Epithelial cell of prostate (primary cell): ENCODE measurements around the gene HPSE2.

Experiments
- DNase-seq: peaks from one replicate; pipeline ENCODE4 v3.0.0-alpha.2; 2011; ENCODE audit warnings: low read depth, low spot score
- H3K27ac ChIP-seq: fragments of 450-650 bp; 2 replicates; pipeline ENCODE4 v1.5.1; 2017; ENCODE audit warnings: mild to moderate bottlenecking

Gene HPSE2

GRCh38 chr10:98425511-98426352 lies 809.9 kb downstream of the HPSE2 start:
- no peak overlapping the region for H3K27ac ChIP-seq
- DNase-seq = no peak

- no peak overlapping the region for H3K27ac ChIP-seq
- no peak for DNase-seq
Measured at GRCh38 chr10:98424295-98425254, 811.1 kb downstream of the HPSE2 start.

GRCh38 chr10:98423691-98424120 lies 811.9 kb downstream of the HPSE2 start:
- H3K27ac ChIP-seq = no peak overlapping the region
- no peak for DNase-seq

DNA sequence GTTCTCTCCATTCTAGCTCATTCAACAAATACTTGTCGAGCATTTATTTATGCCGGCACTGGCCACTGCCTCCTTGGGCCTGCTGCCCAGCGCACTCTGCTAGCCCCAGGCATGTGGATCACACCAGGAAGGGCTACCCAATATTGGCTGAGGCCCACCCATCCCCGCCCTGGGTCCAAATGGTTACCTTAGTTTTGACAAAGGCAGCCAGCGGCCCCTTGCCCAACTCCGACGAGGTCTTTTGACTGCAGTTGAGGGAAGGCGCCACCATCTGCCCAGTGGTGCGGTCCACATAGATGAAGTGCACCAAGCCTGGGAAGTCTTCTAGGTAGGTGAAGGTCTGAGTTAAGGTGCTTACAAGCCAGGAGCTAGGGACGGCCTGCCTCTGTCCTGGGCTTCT lies 813.5 kb downstream of the HPSE2 start:
- H3K27ac ChIP-seq = no peak overlapping the region
- no peak for DNase-seq

DNA sequence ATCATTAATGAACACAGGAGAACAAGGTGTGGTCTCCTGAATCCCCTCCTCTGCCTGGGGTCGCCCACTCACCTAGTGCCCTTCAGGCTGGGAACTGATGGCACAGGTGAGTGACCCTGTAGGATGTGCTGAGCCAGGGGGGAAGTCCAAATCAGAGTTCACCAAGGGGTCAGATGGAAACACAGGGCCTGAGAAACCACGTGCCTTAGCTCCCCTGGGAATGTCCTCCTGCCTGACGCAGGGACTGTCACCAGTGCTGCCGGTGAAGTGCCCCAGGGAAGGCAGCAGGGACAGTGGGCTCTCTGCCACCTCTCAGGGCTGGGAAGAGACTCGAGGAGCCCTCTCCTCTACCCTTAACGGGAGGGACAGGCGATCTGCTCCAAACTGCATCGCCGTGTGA lies 814.9 kb downstream of the HPSE2 start:
- DNase-seq = no peak
- no peak overlapping the region for H3K27ac ChIP-seq

DNA sequence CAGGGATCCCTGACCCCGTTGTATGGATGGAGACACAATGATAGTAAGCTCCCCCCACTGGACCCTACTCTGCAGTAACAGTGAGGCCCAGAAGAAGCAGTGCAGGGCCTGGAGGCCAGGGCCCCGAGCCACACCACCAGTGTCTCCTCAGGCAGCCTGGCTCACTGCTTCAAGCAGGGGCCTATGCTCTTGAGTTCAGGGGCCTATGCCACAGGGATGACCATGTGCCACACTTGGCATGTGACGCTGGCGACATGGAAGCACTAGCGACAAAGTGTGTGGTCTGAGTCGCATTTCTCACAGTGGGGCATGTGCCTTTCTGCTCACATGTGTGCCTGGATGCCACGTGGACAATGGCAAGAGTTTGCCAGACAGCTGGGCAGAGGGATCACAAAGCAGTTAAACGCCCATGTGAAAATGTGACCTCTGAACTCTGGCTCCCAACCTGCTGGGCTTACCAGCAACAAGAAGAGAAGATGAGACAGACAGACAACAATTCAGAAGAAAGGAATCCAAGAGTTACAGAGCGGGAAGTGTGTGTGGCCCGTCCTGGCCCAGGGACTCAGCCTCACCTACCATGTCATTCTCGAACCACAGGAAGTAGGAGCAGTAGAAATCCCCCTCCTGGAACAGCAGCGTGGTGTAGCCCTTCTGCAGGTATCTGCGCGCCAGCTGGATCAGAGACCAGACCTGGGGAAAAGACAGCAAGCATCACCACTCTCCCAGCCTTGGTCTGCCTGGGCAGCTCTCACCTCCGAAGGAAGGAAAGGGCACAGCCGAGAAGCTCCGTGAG lies 816.0 kb downstream of the HPSE2 start:
- no peak for DNase-seq
- no peak overlapping the region for H3K27ac ChIP-seq

DNA sequence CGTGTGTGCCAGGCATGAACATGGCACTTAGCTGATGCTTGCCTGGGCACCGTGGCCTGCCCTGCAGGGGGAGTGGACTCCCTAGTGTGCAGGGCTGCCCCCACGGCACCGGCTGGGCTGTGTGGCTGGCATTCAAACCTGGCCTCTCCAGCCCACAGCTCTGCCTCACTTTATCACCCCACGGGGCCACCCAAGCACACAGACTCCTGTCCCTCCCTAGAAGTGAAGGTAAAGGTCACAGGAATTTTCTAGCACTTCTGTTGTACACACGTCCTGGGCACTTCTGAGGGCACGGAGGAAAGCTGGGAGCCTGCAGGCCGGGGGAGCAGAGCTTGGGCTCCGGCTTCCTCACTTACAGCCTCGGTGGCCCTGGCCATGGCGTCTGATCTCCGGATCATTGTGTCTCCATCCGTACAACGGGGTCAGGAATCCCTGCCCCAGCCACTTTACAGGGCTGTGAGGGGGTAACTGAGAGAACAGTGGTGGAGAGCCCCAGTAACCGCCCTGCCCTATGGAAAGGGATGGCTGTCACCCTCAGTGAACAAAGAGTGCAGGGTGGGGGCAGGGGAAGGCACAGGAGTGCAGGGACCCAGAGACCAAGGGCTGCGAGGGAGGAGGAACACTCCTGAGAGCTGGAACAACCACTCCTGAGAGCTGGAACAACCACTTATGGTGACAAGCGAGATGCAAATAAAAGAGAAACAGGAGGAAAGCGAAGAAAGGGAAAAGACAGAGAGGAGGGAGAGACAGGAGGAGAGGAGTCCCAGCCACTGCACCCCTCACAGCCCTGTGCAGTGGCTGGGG lies 816.8 kb downstream of the HPSE2 start:
- no peak for DNase-seq
- no peak overlapping the region for H3K27ac ChIP-seq

DNA sequence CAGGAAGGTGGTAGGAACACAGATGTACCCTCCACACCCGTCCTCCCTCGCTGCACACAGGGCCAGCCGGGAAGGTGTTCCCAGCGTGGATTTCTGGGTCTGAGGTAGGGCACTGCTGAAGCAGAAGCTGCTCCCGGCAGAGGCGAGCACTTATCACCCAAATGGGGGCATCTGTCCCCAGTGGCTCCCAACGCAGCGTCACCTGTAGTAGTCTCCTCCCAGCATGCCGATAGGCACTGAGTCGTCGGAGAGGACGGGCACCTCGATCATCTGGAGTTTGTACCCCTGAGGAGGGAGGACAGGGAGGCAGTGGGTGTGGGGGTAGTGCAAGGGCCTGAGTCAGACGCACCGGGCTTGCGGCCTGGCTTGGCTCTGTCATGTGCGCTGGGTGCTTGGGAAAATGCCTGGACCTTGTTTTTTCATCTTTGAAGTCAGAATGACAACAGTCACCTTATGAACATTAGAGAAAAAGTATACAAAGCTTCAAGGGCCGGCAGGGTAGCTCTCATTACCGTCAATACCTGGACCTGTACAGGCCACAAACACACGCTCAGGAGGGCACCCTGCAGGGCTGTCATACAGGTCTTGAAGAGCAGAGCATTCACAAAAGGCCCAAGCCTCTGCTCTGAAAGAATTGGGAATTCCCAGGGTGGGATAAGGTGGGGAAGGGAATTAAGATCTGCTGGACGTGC lies 817.5 kb downstream of the HPSE2 start:
- no peak for DNase-seq
- H3K27ac ChIP-seq = no peak overlapping the region

DNA sequence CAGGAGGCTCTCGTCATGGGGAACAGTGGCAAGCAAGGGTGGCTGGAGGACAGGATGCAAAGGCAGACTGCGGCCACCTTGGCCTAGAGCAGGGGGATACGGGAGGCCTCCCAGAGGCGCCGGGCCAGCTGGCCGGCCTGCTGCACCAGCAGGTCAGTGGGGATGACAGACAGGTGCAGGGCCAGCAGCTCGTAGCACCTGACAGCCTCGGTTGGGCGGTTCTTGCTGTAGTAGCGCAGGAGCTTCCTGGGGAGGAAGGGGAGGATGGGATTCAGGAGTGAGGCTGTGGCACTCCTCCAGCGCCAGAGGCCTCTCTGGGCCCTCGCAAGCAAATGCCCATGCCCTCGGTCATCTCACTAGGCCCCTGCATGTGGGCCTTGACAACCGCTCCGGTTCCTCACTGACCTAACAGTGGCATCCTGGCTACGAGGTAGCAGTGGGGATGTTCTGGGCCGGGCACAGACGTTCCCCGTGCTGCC lies 818.1 kb downstream of the HPSE2 start:
- H3K27ac ChIP-seq = no peak overlapping the region
- DNase-seq = no peak

- no peak for DNase-seq
- H3K27ac ChIP-seq = no peak overlapping the region
Measured at GRCh38 chr10:98416606-98417388, 818.9 kb downstream of the HPSE2 start.

- H3K27ac ChIP-seq = peak overlapping the region; percentile 38
- no peak for DNase-seq
Measured at GRCh38 chr10:98415731-98416119, 819.9 kb downstream of the HPSE2 start.

DNA sequence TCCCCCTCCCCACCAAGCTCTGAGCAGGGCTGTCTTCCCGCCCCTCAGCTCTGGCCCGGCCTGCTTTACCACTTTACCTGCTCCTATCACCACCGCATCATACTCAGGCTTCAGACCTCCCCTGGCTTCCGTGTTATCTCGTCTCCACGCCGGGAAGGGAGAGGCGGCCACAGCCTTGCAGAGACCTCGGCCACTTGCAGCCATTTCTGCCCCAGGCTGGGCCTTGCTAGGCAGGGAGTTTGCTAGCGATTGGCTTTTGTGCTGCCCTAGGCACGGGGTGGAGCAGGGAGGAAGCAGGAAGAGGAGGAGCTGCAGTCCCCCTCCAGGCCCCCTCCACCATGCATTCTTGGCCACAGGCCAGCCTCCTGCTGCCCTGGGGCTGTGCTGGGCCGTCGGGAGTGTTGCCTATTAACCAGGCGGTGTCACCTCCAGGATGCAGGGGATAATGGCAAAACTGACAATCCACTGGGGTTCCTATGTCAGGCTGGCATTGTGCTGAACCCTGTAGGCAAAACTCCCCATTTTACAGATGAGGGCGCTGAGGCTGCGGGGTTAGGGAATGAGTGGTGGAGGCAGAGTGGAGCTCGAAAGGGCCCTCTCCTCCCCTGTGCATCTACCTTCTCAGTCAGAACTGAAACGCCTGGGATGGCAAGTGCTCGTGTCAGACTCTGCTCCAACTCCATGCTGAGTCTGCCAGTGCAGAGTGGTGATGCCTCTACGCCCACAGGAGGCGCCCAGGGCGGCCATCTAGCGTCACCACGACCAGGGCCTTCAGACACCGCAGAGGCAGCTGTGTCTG lies 820.5 kb downstream of the HPSE2 start, which contains the start of gene PYROXD2:
Gene PYROXD2 (minus strand): TSS at position 251 of the 799 bp plus-strand sequence. CDS start 47 bp downstream, at position 204.
- H3K27ac ChIP-seq = peak within 1 kb of the TSS; percentile 38
- peak; percentile 55 for DNase-seq

DNA sequence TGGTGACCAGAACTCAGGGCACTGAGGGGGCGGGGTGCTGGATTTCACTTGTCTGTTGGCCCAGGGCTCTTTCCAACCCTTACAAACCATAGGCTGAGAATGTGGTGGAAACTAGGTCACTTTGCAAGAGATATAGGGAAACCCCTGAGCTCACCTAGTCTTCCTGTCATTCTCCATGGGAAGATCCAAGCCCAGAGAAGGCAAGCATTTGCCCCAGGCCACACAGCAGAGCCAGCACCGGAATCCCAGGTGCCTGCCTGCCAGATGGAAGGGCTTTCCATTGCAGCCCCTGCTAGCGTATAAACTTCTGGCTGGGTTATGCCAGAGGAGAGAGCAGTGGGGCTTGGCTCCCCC lies 821.1 kb downstream of the HPSE2 start:
- H3K27ac ChIP-seq = peak overlapping the region; percentile 38
- DNase-seq = no peak

DNA sequence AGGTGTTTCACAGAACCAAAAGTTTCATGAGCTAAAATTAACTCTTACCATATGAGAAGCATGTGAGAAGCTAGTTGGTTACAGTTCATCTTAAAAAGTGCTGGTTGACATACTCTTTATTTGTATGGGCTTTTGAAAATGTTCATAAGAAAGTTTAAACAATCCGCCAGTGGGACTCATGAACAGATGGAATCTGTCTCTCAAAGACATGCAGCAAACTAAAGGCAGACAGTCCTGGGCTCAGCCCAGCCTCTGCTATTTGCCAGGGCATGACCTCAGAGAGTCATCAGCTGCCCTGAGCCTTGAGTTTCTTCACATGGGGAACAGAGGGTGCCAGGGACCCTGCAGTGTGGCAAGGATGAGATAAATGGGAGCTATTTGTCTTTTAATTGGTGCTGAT lies 823.9 kb downstream of the HPSE2 start:
- DNase-seq = no peak
- H3K27ac ChIP-seq = no peak overlapping the region

GRCh38 chr10:98411166-98411565 lies 824.5 kb downstream of the HPSE2 start:
- no peak overlapping the region for H3K27ac ChIP-seq
- DNase-seq = no peak

- H3K27ac ChIP-seq = no peak overlapping the region
- DNase-seq = no peak
Measured at GRCh38 chr10:98410759-98411158, 824.9 kb downstream of the HPSE2 start.

- no peak overlapping the region for H3K27ac ChIP-seq
- no peak for DNase-seq
Measured at GRCh38 chr10:98410135-98410743, 825.4 kb downstream of the HPSE2 start.
